ENCODE data around the gene UNC13B.
"Not testable (repeated sequence)": the region's sequence is repeated elsewhere in the genome, so short reads cannot be mapped to it uniquely, and the experiment has no call there.

The UNC13B gene

GRCh38 chr9:35164711-35165110 is 2.9 kb downstream of the UNC13B start:
- DNase-seq = no peak

GRCh38 chr9:35167429-35167828 is 5.6 kb downstream of the UNC13B start:
- not testable (repeated sequence) for DNase-seq

- no peak for DNase-seq
Observed at GRCh38 chr9:35168963-35169362, 7.2 kb downstream of the UNC13B start.

- no peak for DNase-seq
Observed at GRCh38 chr9:35172878-35173277, 11.1 kb downstream of the UNC13B start.

GRCh38 chr9:35177520-35177919 is 15.7 kb downstream of the UNC13B start:
- DNase-seq = no peak

- no peak for DNase-seq
Observed at GRCh38 chr9:35179347-35180280, 17.8 kb downstream of the UNC13B start.

GRCh38 chr9:35180801-35181200 is 19.0 kb downstream of the UNC13B start:
- no peak for DNase-seq

- not testable (repeated sequence) for DNase-seq
Observed at GRCh38 chr9:35182401-35182800, 20.6 kb downstream of the UNC13B start.

- not testable (repeated sequence) for DNase-seq
Observed at GRCh38 chr9:35182996-35183754, 21.4 kb downstream of the UNC13B start.

- DNase-seq = not testable (repeated sequence)
Observed at GRCh38 chr9:35183755-35184480, 22.1 kb downstream of the UNC13B start.

GRCh38 chr9:35186524-35186923 is 24.7 kb downstream of the UNC13B start:
- DNase-seq = no peak

GRCh38 chr9:35190203-35190602 is 28.4 kb downstream of the UNC13B start:
- DNase-seq = no peak

- DNase-seq = no peak
Observed at GRCh38 chr9:35191105-35191504, 29.3 kb downstream of the UNC13B start.

- no peak for DNase-seq
Observed at GRCh38 chr9:35193762-35194161, 32.0 kb downstream of the UNC13B start.

- DNase-seq = no peak
Observed at GRCh38 chr9:35195683-35196082, 33.9 kb downstream of the UNC13B start.

- no peak for DNase-seq
Observed at GRCh38 chr9:35198191-35198590, 36.4 kb downstream of the UNC13B start.

GRCh38 chr9:35203528-35203927 is 41.7 kb downstream of the UNC13B start:
- DNase-seq = no peak

GRCh38 chr9:35205340-35205739 is 43.5 kb downstream of the UNC13B start:
- DNase-seq = no peak

GRCh38 chr9:35211854-35212253 is 50.0 kb downstream of the UNC13B start:
- DNase-seq = no peak

GRCh38 chr9:35220659-35221338 is 59.0 kb downstream of the UNC13B start:
- no peak for DNase-seq

GRCh38 chr9:35225677-35226076 is 63.9 kb downstream of the UNC13B start:
- DNase-seq = no peak

GRCh38 chr9:35226651-35227050 is 64.8 kb downstream of the UNC13B start:
- DNase-seq = no peak

- no peak for DNase-seq
Observed at GRCh38 chr9:35227284-35227683, 65.5 kb downstream of the UNC13B start.

Data from NK-92 treated with Interleukin-12 subunit alpha and Interleukin-12 subunit beta, amount 100 ng/mL, for 24 hours (cell line).